ENCODE data around the gene AKIRIN2.

The AKIRIN2 gene

DNA sequence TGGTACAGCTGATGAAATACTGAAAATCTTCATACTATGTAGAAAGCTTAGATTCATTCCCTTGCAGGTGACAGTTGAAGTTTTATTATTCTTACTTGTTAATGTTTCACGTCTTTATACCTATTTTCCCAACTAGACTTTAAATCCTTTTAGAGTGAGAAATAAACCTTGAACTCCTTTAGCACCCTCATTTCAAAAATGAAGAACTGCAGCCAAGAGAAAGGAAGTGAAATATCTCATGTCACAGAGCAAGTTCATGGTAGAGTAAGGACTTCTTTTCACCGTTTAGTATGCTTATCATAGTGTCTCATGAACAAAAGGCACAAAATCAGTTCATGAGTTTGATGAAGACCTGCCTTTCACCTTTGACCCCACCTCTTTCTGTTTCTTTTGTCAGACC is 73.6 kb downstream of the AKIRIN2 start:
- no peaks in the 10 kb centered on the region for H3K4me1 ChIP-seq (ENCODE audit: insufficient read depth, low read length, poor library complexity, severe bottlenecking)
- H3K9me3 ChIP-seq (ENCODE audit: insufficient read depth, low read depth, low read length): no peaks in the 10 kb centered on the region
- no peaks in the 10 kb centered on the region for H3K9me2 ChIP-seq (replicated peaks; ENCODE audit: low read depth, low read length)
- TF ChIP-seq, protein P1, sequence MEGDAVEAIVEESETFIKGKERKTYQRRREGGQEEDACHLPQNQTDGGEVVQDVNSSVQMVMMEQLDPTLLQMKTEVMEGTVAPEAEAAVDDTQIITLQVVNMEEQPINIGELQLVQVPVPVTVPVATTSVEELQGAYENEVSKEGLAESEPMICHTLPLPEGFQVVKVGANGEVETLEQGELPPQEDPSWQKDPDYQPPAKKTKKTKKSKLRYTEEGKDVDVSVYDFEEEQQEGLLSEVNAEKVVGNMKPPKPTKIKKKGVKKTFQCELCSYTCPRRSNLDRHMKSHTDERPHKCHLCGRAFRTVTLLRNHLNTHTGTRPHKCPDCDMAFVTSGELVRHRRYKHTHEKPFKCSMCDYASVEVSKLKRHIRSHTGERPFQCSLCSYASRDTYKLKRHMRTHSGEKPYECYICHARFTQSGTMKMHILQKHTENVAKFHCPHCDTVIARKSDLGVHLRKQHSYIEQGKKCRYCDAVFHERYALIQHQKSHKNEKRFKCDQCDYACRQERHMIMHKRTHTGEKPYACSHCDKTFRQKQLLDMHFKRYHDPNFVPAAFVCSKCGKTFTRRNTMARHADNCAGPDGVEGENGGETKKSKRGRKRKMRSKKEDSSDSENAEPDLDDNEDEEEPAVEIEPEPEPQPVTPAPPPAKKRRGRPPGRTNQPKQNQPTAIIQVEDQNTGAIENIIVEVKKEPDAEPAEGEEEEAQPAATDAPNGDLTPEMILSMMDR (conservative IDR thresholded peaks at IDR 0.05; ENCODE audit: low read length): no peak
- TF ChIP-seq EZH2phosphoT487 (IDR thresholded peaks at IDR 0.05; ENCODE audit: borderline replicate concordance): no peak
- no peaks in the 10 kb centered on the region for H3F3A ChIP-seq (ENCODE audit: low read depth)
- no peak overlapping the region for H3K4me3 ChIP-seq (ENCODE audit: low read length, poor library complexity, severe bottlenecking)
- H3K79me2 ChIP-seq (ENCODE audit: insufficient read depth, low read length): no peaks in the 10 kb centered on the region
- no peaks in the 10 kb centered on the region for H3K27me3 ChIP-seq (ENCODE audit: insufficient read depth, low read length, poor library complexity, severe bottlenecking)
- H4K20me1 ChIP-seq (ENCODE audit: insufficient read depth, low read length, poor library complexity, severe bottlenecking): no peaks in the 10 kb centered on the region
- no peaks in the 10 kb centered on the region for H3K36me3 ChIP-seq (ENCODE audit: insufficient read depth, low read length)
- no peak overlapping the region for H3K4me2 ChIP-seq (ENCODE audit: low read depth, low read length, poor library complexity, severe bottlenecking)
- no peak overlapping the region for H3K9ac ChIP-seq (ENCODE audit: low read depth, low read length, poor library complexity, severe bottlenecking)
- no peak overlapping the region for H2AFZ ChIP-seq (ENCODE audit: low read length)

Data from Loucy (cell line).